GM12878 (cell line): ENCODE data around the gene KRTAP10-5. TPM values are rescaled to one million over a fixed set of nuclear protein-coding genes. Genes with fewer than 3 reads are reported as not detected.

Experiments
- ATAC-seq: fragments of 200-7000 bp; cut with Tn5 transposase; 3 replicates; pipeline ENCODE4 v1.9.1; 2020; ENCODE audit warnings: mild to moderate bottlenecking, moderate library complexity
- BruUV-seq: library from RNA; stranded (reverse); fragments of 400-500 nt; replicated peaks from 2 replicates; lab custom pipeline; 2021; lab: Mats Ljungman, UMichigan
- CTCF ChIA-PET: fragments of 300-600 bp; sonication (Branson Sonifier 250); formaldehyde crosslinking; extraction: SDS; loops from one replicate; lab custom pipeline; 2021; ENCODE audit warnings: inconsistent platforms; lab: Yijun Ruan, JAX
- POLR2A ChIA-PET: fragments of 350-600 bp; formaldehyde crosslinking; extraction: SDS; loops from one replicate; lab custom pipeline; 2021; ENCODE audit warnings: inconsistent platforms; lab: Charles Lee
- RAD21 ChIA-PET: fragments of 300-600 bp; sonication (Branson Sonifier 250); formaldehyde crosslinking; loops from one replicate; lab custom pipeline; 2023; ENCODE audit warnings: antibody characterized with exemption; ENCODE audit not compliant: unreplicated experiment; lab: Charles Lee
- SMC1A ChIA-PET: fragments of 300-600 bp; sonication (Branson Sonifier 250); formaldehyde crosslinking; loops from one replicate; lab custom pipeline; 2023; ENCODE audit not compliant: unreplicated experiment, uncharacterized antibody; lab: Charles Lee
- DNase-seq: peaks from one replicate; pipeline ENCODE4 v3.0.0-alpha.2; 2011; ENCODE audit warnings: low read depth, low spot score
- FAIRE-seq: peaks from 3 replicates; lab custom pipeline; 2011; peaks lifted over from hg19 to GRCh38; lab: Jason Lieb, UNC
- H2AFZ ChIP-seq: 2 replicates; pipeline ENCODE4 v1.6.0; 2011; ENCODE audit warnings: low read depth, low read length, control low read depth; ENCODE audit not compliant: control insufficient read depth
- H3K27ac ChIP-seq: 2 replicates; pipeline ENCODE4 v1.5.1; 2011; ENCODE audit warnings: control low read depth; ENCODE audit not compliant: control insufficient read depth, insufficient read depth
- H3K27me3 ChIP-seq, 2 experiments: replicated peaks in 1 of 2; 2 replicates each; pipeline versions ENCODE4 v1.6.0 to v1.6.1; 2011; ENCODE audit warnings: low read length in 1 of 2; ENCODE audit not compliant: control insufficient read depth in 2 of 2, insufficient read depth in 2 of 2
- H3K36me3 ChIP-seq, 2 experiments: 2 replicates each; pipeline ENCODE4 v1.5.1; 2011; ENCODE audit warnings: low read length in 1 of 2; ENCODE audit not compliant: control insufficient read depth in 2 of 2, insufficient read depth in 2 of 2
- H3K4me1 ChIP-seq: 2 replicates; pipeline ENCODE4 v1.6.1; 2011; ENCODE audit warnings: mild to moderate bottlenecking, low read length, moderate library complexity, mixed read lengths; ENCODE audit not compliant: control insufficient read depth, insufficient read depth
- H3K4me2 ChIP-seq: 2 replicates; pipeline ENCODE4 v1.6.0; 2011; ENCODE audit warnings: control low read depth; ENCODE audit not compliant: control insufficient read depth, insufficient read depth
- H3K4me3 ChIP-seq: fragments of 200-600 bp; sonication (generic); 2 replicates; pipeline ENCODE4 v1.5.1; 2016
- H3K79me2 ChIP-seq: 2 replicates; pipeline ENCODE4 v1.6.0; 2011; ENCODE audit warnings: low read length; ENCODE audit not compliant: control insufficient read depth, insufficient read depth
- H3K9ac ChIP-seq: 2 replicates; pipeline ENCODE4 v1.8.0; 2011; ENCODE audit warnings: low read length, control low read depth, mixed read lengths; ENCODE audit not compliant: control insufficient read depth, insufficient read depth
- H3K9me3 ChIP-seq: replicated peaks from 3 replicates; pipeline ENCODE4 v1.5.1; 2011; ENCODE audit warnings: mild to moderate bottlenecking, low read length; ENCODE audit not compliant: control insufficient read depth, insufficient read depth
- H4K20me1 ChIP-seq: 2 replicates; pipeline ENCODE4 v1.6.0; 2011; ENCODE audit not compliant: control insufficient read depth, insufficient read depth
- EED ChIP-seq: sonication (generic); IDR thresholded peaks from 2 replicates; pipeline ENCODE4 v1.6.1; 2016; ENCODE audit warnings: antibody characterized with exemption, low read depth
- FOXM1 ChIP-seq: IDR thresholded peaks from 2 replicates; pipeline ENCODE4 v1.6.1; 2012; ENCODE audit warnings: low read depth, mild to moderate bottlenecking, inconsistent platforms, low read length, moderate library complexity
- GATAD2B ChIP-seq: fragments of 450-650 bp; conservative IDR thresholded peaks from 2 replicates; pipeline ENCODE4 v1.6.1; 2017; ENCODE audit warnings: low read depth, mild to moderate bottlenecking, moderate library complexity
- HCFC1 ChIP-seq: fragments of 150-350 bp; IDR thresholded peaks from 2 replicates; pipeline ENCODE4 v1.6.1; 2014; ENCODE audit warnings: low read length
- HDGF ChIP-seq: fragments of 450-650 bp; IDR thresholded peaks from 2 replicates; pipeline ENCODE4 v1.6.1; 2016; ENCODE audit warnings: antibody characterized with exemption
- PAX5 ChIP-seq: IDR thresholded peaks from 2 replicates; pipeline ENCODE4 v1.6.1; 2011; ENCODE audit warnings: low read depth, low read length, borderline replicate concordance
- PAX8 ChIP-seq: fragments of 450-650 bp; IDR thresholded peaks from 2 replicates; pipeline ENCODE4 v1.6.1; 2017; ENCODE audit warnings: mild to moderate bottlenecking, moderate library complexity
- SMAD5 ChIP-seq: IDR thresholded peaks from 2 replicates; pipeline ENCODE4 v1.6.1; 2016; ENCODE audit warnings: antibody characterized with exemption, low read depth
- ZBTB40 ChIP-seq: fragments of 450-650 bp; IDR thresholded peaks from 2 replicates; pipeline ENCODE4 v1.6.1; 2016; ENCODE audit warnings: mild to moderate bottlenecking, moderate library complexity, borderline replicate concordance
- ZNF207 ChIP-seq: fragments of 450-650 bp; IDR thresholded peaks from 2 replicates; pipeline ENCODE4 v1.6.1; 2014; ENCODE audit warnings: antibody characterized with exemption, mild to moderate bottlenecking, borderline replicate concordance
- ZNF592 ChIP-seq: fragments of 450-650 bp; IDR thresholded peaks from 2 replicates; pipeline ENCODE4 v1.6.1; 2017; ENCODE audit warnings: mild to moderate bottlenecking, moderate library complexity
- WGBS: methylation state at CpG from one replicate; pipeline ENCODE4 v1.1.6; 2016; ENCODE audit warnings: low lambda C conversion rate; ENCODE audit not compliant: insufficient replicate concordance, insufficient coverage; ENCODE audit errors: missing lambda C conversion rate; 5-methylcytosine and 5-hydroxymethylcytosine counted together
- in situ Hi-C: fragments of 300-500 bp; cut with MboI; formaldehyde crosslinking; loops from 9 replicates; pipeline ENCODE4 v1.14.3; 2018; ENCODE audit warnings: mixed read lengths
- intact Hi-C: fragments of 100-400 bp; cut with micrococcal nuclease; formaldehyde crosslinking; loops from one replicate; pipeline ENCODE4 v1.14.2; 2022; ENCODE audit not compliant: unreplicated experiment
- polyA plus RNA-seq, 11 experiments: library from polyadenylated mRNA; depleted of rRNA in 4 of 11; unstranded in 6 of 11; stranded (reverse) in 5 of 11; fragments of >200 nt; fragmentation: Nextera tagmentation in 4 of 11; fragmentation: Illumina TruSeq in 1 of 11; extraction: Ambion mirVana in 4 of 11; extraction: Trizol in 1 of 11; gene quantifications; 1 replicate in 1 of 11; 2 replicates in 10 of 11; pipeline versions ENCODE4 v1.2.1 to v1.2.3, GENCODE V29; 2011 to 2016; ENCODE audit warnings: inconsistent platforms in 2 of 11, missing spikeins in 2 of 11, low read depth in 1 of 11
- total RNA-seq, 4 experiments: library from RNA; depleted of rRNA in 3 of 4; stranded (reverse); fragments of >200 nt in 3 of 4; fragmentation: Illumina TruSeq in 1 of 4; extraction: Trizol in 1 of 4; gene quantifications; 2 replicates each; pipeline versions ENCODE4 v1.2.1 to v1.2.3, GENCODE V29; 2013 to 2021

The KRTAP10-5 gene
- total and polyA plus RNA-seq, 10 of the 15 experiments (the other 5 are each of a cell fraction or from before 2014, with no cell fraction given) = not detected

GRCh38 chr21:44590311-44590721 lies 9.9 kb upstream of the KRTAP10-5 start:
- Histone ChIP-seq H3K9ac (no peak overlapping the region), H3K9me3 (no peaks in the 10 kb centered on the region), H2AFZ (no peak overlapping the region), H3K27me3 (no peaks in the 10 kb centered on the region), H4K20me1 (no peaks in the 10 kb centered on the region), H3K4me1 (no peaks in the 10 kb centered on the region), H3K27ac (no peak overlapping the region), H3K4me2 (no peak overlapping the region), H3K4me3 (no peak overlapping the region), H3K79me2 (no peaks in the 10 kb centered on the region), H3K36me3 (no peaks in the 10 kb centered on the region)
- in situ Hi-C loops = no loop called here
- ATAC-seq (no peak), FAIRE-seq (no peak), DNase-seq (no peak)
- ChIA-PET RAD21 (no interaction called here), POLR2A (no interaction called here), CTCF (no interaction called here), SMC1A (no interaction called here)
- intact Hi-C loops = no loop called here
- BruUV-seq = no TSS peak
- 34% methylated on average over 10 of the region's 10 CpGs for WGBS
- TF ChIP-seq HCFC1 (no peak), ZNF207 (no peak), GATAD2B (no peak), SMAD5 (no peak), PAX8 (no peak), ZNF592 (no peak), PAX5 (no peak), FOXM1 (no peak), ZBTB40 (no peak), EED (no peak), HDGF (no peak)
